Endothelial cell of umbilical vein (primary cell): ENCODE data around the gene NUB1. TPM values are rescaled to one million over a fixed set of nuclear protein-coding genes. Genes with fewer than 3 reads are reported as not detected.

Experiments used
- BruUV-seq: library from RNA; stranded (reverse); fragments of 400-500 nt; replicated peaks from 2 replicates; lab custom pipeline; 2021; lab: Mats Ljungman, UMichigan
- CTCF ChIA-PET: fragments of 300-600, 350-600 bp; sonication (Branson Sonifier 250); formaldehyde crosslinking; loops from one replicate; lab custom pipeline; 2021; ENCODE audit warnings: antibody characterized with exemption, inconsistent platforms; lab: Charles Lee
- POLR2A ChIA-PET: fragments of 300-600, 350-600 bp; sonication (Branson Sonifier 250); formaldehyde crosslinking; loops from one replicate; lab custom pipeline; 2021; ENCODE audit warnings: antibody characterized with exemption, inconsistent platforms; lab: Charles Lee
- DNase-seq: peaks from one replicate; pipeline ENCODE4 v3.0.0-alpha.2; 2011; ENCODE audit warnings: low read depth, low spot score
- FAIRE-seq: peaks from 2 replicates; lab custom pipeline; 2011; peaks lifted over from hg19 to GRCh38; lab: Jason Lieb, UNC
- H2AFZ ChIP-seq: 2 replicates; pipeline ENCODE4 v1.6.0; 2012; ENCODE audit warnings: low read depth, low read length, control low read depth, inconsistent platforms
- H3K27ac ChIP-seq: 2 replicates; pipeline ENCODE4 v1.5.1; 2011; ENCODE audit warnings: low read depth, mild to moderate bottlenecking, control low read depth, low read length, moderate library complexity; ENCODE audit not compliant: insufficient read depth
- H3K27me3 ChIP-seq, 2 experiments: 2 replicates each; pipeline versions ENCODE4 v1.6.0 to v1.6.1; 2011; ENCODE audit warnings: low read length in 2 of 2, mixed read lengths in 1 of 2; ENCODE audit not compliant: control insufficient read depth in 2 of 2, insufficient read depth in 2 of 2
- H3K36me3 ChIP-seq, 2 experiments: 2 replicates in 1 of 2; 3 replicates in 1 of 2; pipeline ENCODE4 v1.5.1; 2011; ENCODE audit warnings: low read length in 2 of 2, mild to moderate bottlenecking in 1 of 2, moderate library complexity in 1 of 2; ENCODE audit not compliant: control insufficient read depth in 2 of 2, insufficient read depth in 2 of 2; ENCODE audit errors: extremely low read depth in 1 of 2
- H3K4me1 ChIP-seq: 3 replicates; pipeline ENCODE4 v1.5.1; 2011; ENCODE audit warnings: mild to moderate bottlenecking, low read length; ENCODE audit not compliant: control insufficient read depth, insufficient read depth; ENCODE audit errors: extremely low read depth
- H3K4me2 ChIP-seq: 2 replicates; pipeline ENCODE4 v1.6.1; 2011; ENCODE audit warnings: low read length, control low read depth, mixed read lengths; ENCODE audit not compliant: insufficient read depth
- H3K4me3 ChIP-seq, 3 experiments: fragments of 200-600 bp in 1 of 3; sonication (generic), shearing (Covaris generic) in 1 of 3; replicated peaks in 1 of 3; 2 replicates each; pipeline ENCODE4 v1.5.1; 2011 to 2016; ENCODE audit warnings: control low read depth in 3 of 3, low read length in 3 of 3, mild to moderate bottlenecking in 2 of 3, inconsistent platforms in 1 of 3, low read depth in 1 of 3, moderate library complexity in 1 of 3; ENCODE audit not compliant: insufficient read depth in 1 of 3
- H3K79me2 ChIP-seq: 2 replicates; pipeline ENCODE4 v1.6.0; 2012; ENCODE audit warnings: low read length, inconsistent platforms; ENCODE audit not compliant: control insufficient read depth, insufficient read depth
- H3K9ac ChIP-seq: replicated peaks from 2 replicates; pipeline ENCODE3; 2011; ENCODE audit warnings: low read length, control low read depth; ENCODE audit not compliant: insufficient read depth; ENCODE audit errors: extremely low read depth
- H3K9me1 ChIP-seq: replicated peaks from 3 replicates; pipeline ENCODE4 v1.6.0; 2011; ENCODE audit warnings: mild to moderate bottlenecking, low read length; ENCODE audit not compliant: control insufficient read depth, insufficient read depth; ENCODE audit errors: extremely low read depth
- H3K9me3 ChIP-seq: replicated peaks from 2 replicates; pipeline ENCODE4 v1.5.1; 2012; ENCODE audit warnings: low read length, inconsistent platforms; ENCODE audit not compliant: control insufficient read depth, insufficient read depth
- H4K20me1 ChIP-seq: replicated peaks from 2 replicates; pipeline ENCODE3; 2011; ENCODE audit warnings: mild to moderate bottlenecking, low read length; ENCODE audit not compliant: control insufficient read depth, insufficient read depth; ENCODE audit errors: extremely low read depth
- CTCF ChIP-seq, 2 donors: IDR thresholded peaks; 1 replicate in 1 of 2; 2 replicates in 1 of 2; pipeline ENCODE4 v1.5.1; 2011; ENCODE audit warnings: low read length in 2 of 2, mild to moderate bottlenecking in 2 of 2, moderate library complexity in 2 of 2, control low read depth in 1 of 2, inconsistent platforms in 1 of 2, low read depth in 1 of 2; ENCODE audit not compliant: insufficient read depth in 1 of 2; ENCODE audit errors: extremely low read depth in 1 of 2
- EZH2 ChIP-seq: IDR thresholded peaks from 2 replicates; pipeline ENCODE4 v1.6.1; 2012; ENCODE audit warnings: borderline replicate concordance, low read depth, mild to moderate bottlenecking, moderate library complexity, low read length, inconsistent platforms; ENCODE audit not compliant: severe bottlenecking
- FOS ChIP-seq: IDR thresholded peaks from 2 replicates; pipeline ENCODE4 v1.6.1; 2011; ENCODE audit warnings: mild to moderate bottlenecking, low read length, moderate library complexity, borderline replicate concordance; ENCODE audit not compliant: insufficient read depth
- GATA2 ChIP-seq: IDR thresholded peaks from 2 replicates; pipeline ENCODE4 v1.7.0; 2011; ENCODE audit warnings: low read depth, mild to moderate bottlenecking, moderate library complexity, mixed read lengths, low read length; ENCODE audit not compliant: insufficient read length, insufficient read depth
- JUN ChIP-seq: IDR thresholded peaks from 2 replicates; pipeline ENCODE4 v1.6.1; 2011; ENCODE audit warnings: borderline replicate concordance, low read depth; ENCODE audit not compliant: insufficient read length, insufficient read depth
- MAX ChIP-seq: IDR thresholded peaks from 2 replicates; pipeline ENCODE4 v1.6.1; 2011; ENCODE audit not compliant: insufficient read depth, insufficient read length
- MYC ChIP-seq: IDR thresholded peaks from one replicate; pipeline ENCODE4 v1.6.1; 2011; ENCODE audit warnings: mild to moderate bottlenecking, low read depth, low read length
- POLR2A ChIP-seq: IDR thresholded peaks from 2 replicates; pipeline ENCODE4 v1.6.1; 2012; ENCODE audit warnings: low read depth, mild to moderate bottlenecking, control low read depth, low read length
- POLR2AphosphoS5 ChIP-seq: IDR thresholded peaks from 2 replicates; pipeline ENCODE4 v1.6.1; 2012; ENCODE audit warnings: low read depth, mild to moderate bottlenecking, control low read depth, low read length, moderate library complexity; ENCODE audit not compliant: insufficient read depth
- dilution Hi-C: fragments of 300-500 bp; cut with MboI; formaldehyde crosslinking; loops from one replicate; pipeline ENCODE4 v1.15.0; 2019; ENCODE audit warnings: low sequenced_read_pairs; ENCODE audit not compliant: extremely low pct_ligation_motif_present
- intact Hi-C: fragments of 100-400 bp; cut with micrococcal nuclease; formaldehyde crosslinking; loops from one replicate; pipeline ENCODE4 v1.10.0; 2022
- polyA plus RNA-seq, 4 experiments: library from polyadenylated mRNA; depleted of rRNA in 3 of 4; stranded (reverse) in 3 of 4; unstranded in 1 of 4; fragments of >200 nt; gene quantifications; 2 replicates each; pipeline versions ENCODE4 v1.2.1 to v1.2.3, GENCODE V29; 2011 to 2012; ENCODE audit warnings: missing spikeins in 1 of 4
- total RNA-seq: library from RNA; stranded (reverse); gene quantifications from 2 replicates; pipeline ENCODE4 v1.2.3, GENCODE V29; 2021

NUB1 gene
- total and polyA plus RNA-seq, 2 donors (not counting 3 experiments of a cell fraction or from before 2014, with no cell fraction given) = 28.0 to 46.2 TPM

GRCh38 chr7:151411551-151411950 is 69.9 kb downstream of the NUB1 start:
- no peaks in the 10 kb centered on the region for H3K9me1 ChIP-seq
- CTCF ChIA-PET = interaction anchor here (1.2 to 1.5 kb wide), 3 partner anchors 37 to 371 kb away, joined by 3 read pairs; no protein-coding TSS in a partner anchor
- H3K4me3 ChIP-seq = no peak overlapping the region
- dilution Hi-C loops = no loop called here
- H3K27ac ChIP-seq = no peak overlapping the region
- H2AFZ ChIP-seq = no peak overlapping the region
- no peaks in the 10 kb centered on the region for H3K79me2 ChIP-seq
- DNase-seq (no peak), FAIRE-seq (no peak)
- H3K4me1 ChIP-seq = no peaks in the 10 kb centered on the region
- no peak overlapping the region for H3K9ac ChIP-seq
- no peaks in the 10 kb centered on the region for H3K9me3 ChIP-seq
- intact Hi-C loops = no loop called here
- TF ChIP-seq EZH2 (no peak), POLR2AphosphoS5 (no peak), CTCF (IDR thresholded peaks at IDR 0.05; ENCODE audit: extremely low read depth in 1 of 2, insufficient read depth in 1 of 2, low read depth in 1 of 2, low read length in 2 of 2) (no peak), MYC (no peak), FOS (no peak), JUN (no peak), POLR2A (no peak), GATA2 (no peak), MAX (no peak)
- no peaks in the 10 kb centered on the region for H4K20me1 ChIP-seq
- POLR2A ChIA-PET = interaction anchor here (0.7 kb wide), 1 partner anchor 26 kb away, joined by 3 read pairs; no protein-coding TSS in a partner anchor
- peaks cover 55 to 62% of the 10 kb centered on the region in 2 experiments for H3K27me3 ChIP-seq
- H3K36me3 ChIP-seq = no peaks in the 10 kb centered on the region
- H3K4me2 ChIP-seq = no peak overlapping the region
- no TSS peak for BruUV-seq
